Measurements from ENCODE around the gene DCT.

- TF ChIP-seq CTCF (IDR thresholded peaks at IDR 0.05) (no peak), POLR2A (IDR thresholded peaks at IDR 0.05) (no peak)
Measured at GRCh38 chr13:94487043-94487442, 7.6 kb upstream of the DCT start.

All from lower leg skin (tissue), 3 donors.